WTC11 (cell line): ENCODE data around the gene NRIP3.

Source experiments
- JUN ChIP-seq: sonication (generic); formaldehyde crosslinking; IDR thresholded peaks from 2 replicates; pipeline ENCODE4 v1.8.0; 2023; ENCODE audit warnings: mild to moderate bottlenecking, missing genetic modification reagents
- PRRX2 ChIP-seq: fragments of 250-450 bp; sonication (Bioruptor Pico); IDR thresholded peaks from 2 replicates; pipeline ENCODE4 v1.8.0; 2021; ENCODE audit warnings: mild to moderate bottlenecking
- TF ChIP-seq, protein P1 (sequence below): sonication (generic); formaldehyde crosslinking; IDR thresholded peaks from 2 replicates; pipeline ENCODE4 v1.8.0; 2022; ENCODE audit warnings: mild to moderate bottlenecking, missing genetic modification reagents
- TF ChIP-seq, protein P2 (sequence below): fragments of 200-600 bp; IDR thresholded peaks from 2 replicates; pipeline ENCODE4 v1.8.0; 2022; ENCODE audit warnings: antibody characterized with exemption
- TF ChIP-seq, protein P3 (sequence below): sonication (generic); formaldehyde crosslinking; IDR thresholded peaks from 2 replicates; pipeline ENCODE4 v1.8.1; 2022; ENCODE audit warnings: low read depth, missing genetic modification reagents, borderline replicate concordance

DNA sequence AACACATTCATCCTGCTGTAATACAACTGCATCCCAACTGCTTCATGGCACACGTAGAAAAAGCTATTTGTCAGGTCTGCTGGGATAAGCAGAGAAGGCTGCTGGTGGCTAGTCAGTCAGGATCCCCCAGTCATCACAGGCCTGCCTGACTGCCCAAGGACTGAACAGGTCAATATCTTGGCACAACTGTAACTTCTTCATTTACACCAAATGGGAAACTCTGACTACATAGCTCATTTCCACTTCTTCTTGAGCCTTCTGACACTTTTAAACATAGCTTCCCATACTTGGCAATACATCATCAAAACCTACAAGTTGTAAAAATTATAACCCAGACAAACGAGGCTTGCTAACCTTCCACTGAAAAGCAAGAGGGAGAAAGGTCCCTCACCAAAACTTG lies 42.4 kb downstream of the NRIP3 start:
- no peak for TF ChIP-seq JUN
- TF ChIP-seq, protein P1, sequence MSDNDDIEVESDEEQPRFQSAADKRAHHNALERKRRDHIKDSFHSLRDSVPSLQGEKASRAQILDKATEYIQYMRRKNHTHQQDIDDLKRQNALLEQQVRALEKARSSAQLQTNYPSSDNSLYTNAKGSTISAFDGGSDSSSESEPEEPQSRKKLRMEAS (CRISPR knock-in tag): no peak
- TF ChIP-seq, protein P2, sequence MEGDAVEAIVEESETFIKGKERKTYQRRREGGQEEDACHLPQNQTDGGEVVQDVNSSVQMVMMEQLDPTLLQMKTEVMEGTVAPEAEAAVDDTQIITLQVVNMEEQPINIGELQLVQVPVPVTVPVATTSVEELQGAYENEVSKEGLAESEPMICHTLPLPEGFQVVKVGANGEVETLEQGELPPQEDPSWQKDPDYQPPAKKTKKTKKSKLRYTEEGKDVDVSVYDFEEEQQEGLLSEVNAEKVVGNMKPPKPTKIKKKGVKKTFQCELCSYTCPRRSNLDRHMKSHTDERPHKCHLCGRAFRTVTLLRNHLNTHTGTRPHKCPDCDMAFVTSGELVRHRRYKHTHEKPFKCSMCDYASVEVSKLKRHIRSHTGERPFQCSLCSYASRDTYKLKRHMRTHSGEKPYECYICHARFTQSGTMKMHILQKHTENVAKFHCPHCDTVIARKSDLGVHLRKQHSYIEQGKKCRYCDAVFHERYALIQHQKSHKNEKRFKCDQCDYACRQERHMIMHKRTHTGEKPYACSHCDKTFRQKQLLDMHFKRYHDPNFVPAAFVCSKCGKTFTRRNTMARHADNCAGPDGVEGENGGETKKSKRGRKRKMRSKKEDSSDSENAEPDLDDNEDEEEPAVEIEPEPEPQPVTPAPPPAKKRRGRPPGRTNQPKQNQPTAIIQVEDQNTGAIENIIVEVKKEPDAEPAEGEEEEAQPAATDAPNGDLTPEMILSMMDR: no peak
- TF ChIP-seq, protein P3, sequence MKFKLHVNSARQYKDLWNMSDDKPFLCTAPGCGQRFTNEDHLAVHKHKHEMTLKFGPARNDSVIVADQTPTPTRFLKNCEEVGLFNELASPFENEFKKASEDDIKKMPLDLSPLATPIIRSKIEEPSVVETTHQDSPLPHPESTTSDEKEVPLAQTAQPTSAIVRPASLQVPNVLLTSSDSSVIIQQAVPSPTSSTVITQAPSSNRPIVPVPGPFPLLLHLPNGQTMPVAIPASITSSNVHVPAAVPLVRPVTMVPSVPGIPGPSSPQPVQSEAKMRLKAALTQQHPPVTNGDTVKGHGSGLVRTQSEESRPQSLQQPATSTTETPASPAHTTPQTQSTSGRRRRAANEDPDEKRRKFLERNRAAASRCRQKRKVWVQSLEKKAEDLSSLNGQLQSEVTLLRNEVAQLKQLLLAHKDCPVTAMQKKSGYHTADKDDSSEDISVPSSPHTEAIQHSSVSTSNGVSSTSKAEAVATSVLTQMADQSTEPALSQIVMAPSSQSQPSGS (CRISPR knock-in tag): no peak
- TF ChIP-seq PRRX2 (CRISPR knock-in tag): no peak
